Measurements from ENCODE around the gene COBLL1. TPM values are rescaled to one million over a fixed set of nuclear protein-coding genes. Genes with fewer than 3 reads are reported as not detected.

COBLL1 gene
- total and polyA plus RNA-seq, 8 donors = 18.0 to 74.5 (median 61.7) TPM

GRCh38 chr2:164789968-164790367 is 51.7 kb downstream of the COBLL1 start:
- ATAC-seq = no peak
- peaks cover 5 to 31% (median 28%) of the 10 kb centered on the region in 3 donors for H3K4me1 ChIP-seq
- WGBS, 2 donors = 82 to 86% methylated on average over 5 of the region's 5 CpGs

GRCh38 chr2:164786787-164787186 is 54.8 kb downstream of the COBLL1 start:
- DNase-seq = no peak
- intact Hi-C loops (cut with DNase I) = no loop called here
- 66 to 75% methylated on average over 2 of the region's 2 CpGs for WGBS, 2 donors
- no peak for TF ChIP-seq CTCF (IDR thresholded peaks at IDR 0.05)
- Histone ChIP-seq H3K4me3 (no peak overlapping the region), H3K4me1 (peaks cover 10 to 22% (median 21%) of the 10 kb centered on the region in 3 donors), H3K9me3 (no peaks in the 10 kb centered on the region), H3K27me3 (no peaks in the 10 kb centered on the region), H3K36me3 (no peaks in the 10 kb centered on the region), H3K27ac (no peak overlapping the region)
- FAIRE-seq = no peak
- no peak for ATAC-seq

More at GRCh38 chr2:164789968-164790367, 51.7 kb downstream of the COBLL1 start:
- Histone ChIP-seq H3K27me3 (no peaks in the 10 kb centered on the region), H3K4me3 (no peak overlapping the region), H3K27ac (no peak overlapping the region), H3K36me3 (no peaks in the 10 kb centered on the region), H3K9me3 (no peaks in the 10 kb centered on the region)
- FAIRE-seq (no peak), DNase-seq (no peak)
- intact Hi-C loops (cut with DNase I) = no loop called here
- TF ChIP-seq CTCF (IDR thresholded peaks at IDR 0.05) = no peak

GRCh38 chr2:164785457-164785856 is 56.2 kb downstream of the COBLL1 start:
- peak; percentile 9 for FAIRE-seq
- H3K27me3 ChIP-seq = no peaks in the 10 kb centered on the region
- H3K27ac ChIP-seq = peak overlapping the region in 1 of 4 donors; percentile 51
- TF ChIP-seq CTCF (IDR thresholded peaks at IDR 0.05) = no peak
- H3K4me1 ChIP-seq = peaks cover 6 to 31% (median 25%) of the 10 kb centered on the region in 3 donors
- no peak for DNase-seq
- H3K9me3 ChIP-seq = no peaks in the 10 kb centered on the region
- H3K4me3 ChIP-seq = no peak overlapping the region
- H3K36me3 ChIP-seq = no peaks in the 10 kb centered on the region
- ATAC-seq = peak in 2 of 4 donors; percentile 17 to 27
- WGBS, 2 donors = 12 to 17% methylated on average over 1 of the region's 1 CpG
- intact Hi-C loops (cut with DNase I) = no loop called here

GRCh38 chr2:164784376-164784775 is 57.2 kb downstream of the COBLL1 start:
- TF ChIP-seq CTCF (IDR thresholded peaks at IDR 0.05) = no peak
- no peaks in the 10 kb centered on the region for H3K36me3 ChIP-seq
- no peak overlapping the region for H3K27ac ChIP-seq
- intact Hi-C loops (cut with DNase I) = no loop called here
- H3K4me3 ChIP-seq = no peak overlapping the region
- 86 to 87% methylated on average over 2 of the region's 2 CpGs for whole genome bisulfite sequencing, 2 donors
- ATAC-seq (peak in 2 of 4 donors; percentile 8 to 20), DNase-seq (no peak), FAIRE-seq (no peak)
- H3K27me3 ChIP-seq = no peaks in the 10 kb centered on the region
- H3K4me1 ChIP-seq = peaks cover 5 to 31% (median 20%) of the 10 kb centered on the region in 3 donors
- H3K9me3 ChIP-seq = no peaks in the 10 kb centered on the region

GRCh38 chr2:164782323-164782722 is 59.3 kb downstream of the COBLL1 start:
- intact Hi-C loops (cut with DNase I) = no loop called here
- Histone ChIP-seq H3K4me1 (peaks cover 5 to 36% (median 24%) of the 10 kb centered on the region in 3 donors), H3K27ac (no peak overlapping the region), H3K36me3 (no peaks in the 10 kb centered on the region), H3K4me3 (no peak overlapping the region), H3K9me3 (no peaks in the 10 kb centered on the region), H3K27me3 (no peaks in the 10 kb centered on the region)
- 53 to 59% methylated on average over 2 of the region's 2 CpGs for WGBS, 2 donors
- FAIRE-seq = peak; percentile 57
- ATAC-seq = peak in 3 of 4 donors; percentile 51 to 71 (median 53)
- TF ChIP-seq CTCF (IDR thresholded peaks at IDR 0.05) = no peak
- DNase-seq = no peak

All from pancreas (tissue), 10 donors.